K562 (cell line): Measurements from ENCODE around the gene NOD1. TPM values are rescaled to one million over a fixed set of nuclear protein-coding genes. Genes with fewer than 3 reads are reported as not detected.

Experiments
- ATAC-seq: fragments of 200-7000 bp; cut with Tn5 transposase; 3 replicates; pipeline ENCODE4 v1.9.1; 2020; ENCODE audit warnings: moderate library complexity
- BruUV-seq: library from RNA; stranded (reverse); fragments of 400-500 nt; replicated peaks from 2 replicates; lab custom pipeline; 2021; lab: Mats Ljungman, UMichigan
- CTCF ChIA-PET: fragments of 300-600 bp; formaldehyde crosslinking; extraction: SDS; loops from one replicate; lab custom pipeline; 2021; ENCODE audit warnings: low intra/inter-chr PET ratio; lab: Yijun Ruan, JAX
- POLR2A ChIA-PET: fragments of 300-600, 350-650 bp; sonication (Branson Sonifier 250); formaldehyde crosslinking; extraction: SDS; loops from one replicate; lab custom pipeline; 2021; ENCODE audit warnings: antibody characterized with exemption, inconsistent platforms; lab: Yijun Ruan, JAX
- DNase-seq, 4 experiments: peaks; one replicate each; pipeline versions ENCODE4 v3.0.0 to v3.0.0-alpha.2; 2011 to 2018; ENCODE audit warnings: low spot score in 3 of 4, mixed read lengths in 3 of 4; ENCODE audit errors: extremely low read depth in 1 of 4
- FAIRE-seq: peaks from 2 replicates; lab custom pipeline; 2011; peaks lifted over from hg19 to GRCh38; lab: Jason Lieb, UNC
- H2AFZ ChIP-seq: 2 replicates; pipeline ENCODE4 v1.6.0; 2011; ENCODE audit warnings: low read depth, low read length, control low read depth, inconsistent platforms
- H3K27ac ChIP-seq: fragments of 200-600 bp; 3 replicates; pipeline ENCODE4 v1.8.0; 2011; ENCODE audit warnings: low read depth, mild to moderate bottlenecking, control low read depth, inconsistent platforms, low read length, moderate library complexity, mixed read lengths; ENCODE audit errors: extremely low read depth
- H3K27me3 ChIP-seq, 2 experiments: fragments of 300-600 bp in 1 of 2; 2 replicates in 1 of 2; 3 replicates in 1 of 2; pipeline versions ENCODE4 v1.6.0 to v1.8.0; 2011; ENCODE audit warnings: inconsistent platforms in 2 of 2, low read length in 2 of 2, mild to moderate bottlenecking in 1 of 2, mixed read lengths in 1 of 2, moderate library complexity in 1 of 2; ENCODE audit not compliant: control insufficient read depth in 2 of 2, insufficient read depth in 2 of 2
- H3K36me3 ChIP-seq: fragments of 300-600 bp; 3 replicates; pipeline ENCODE4 v1.8.0; 2011; ENCODE audit warnings: mild to moderate bottlenecking, low read length, inconsistent platforms; ENCODE audit not compliant: control insufficient read depth, insufficient read depth
- H3K4me1 ChIP-seq, 2 experiments: fragments of 200-600 bp in 1 of 2; replicated peaks in 1 of 2; 2 replicates in 1 of 2; 3 replicates in 1 of 2; pipeline versions ENCODE4 v1.5.1 to v1.8.0; 2011; ENCODE audit warnings: inconsistent platforms in 2 of 2, low read length in 2 of 2, mild to moderate bottlenecking in 1 of 2, mixed read lengths in 1 of 2, moderate library complexity in 1 of 2; ENCODE audit not compliant: control insufficient read depth in 2 of 2, insufficient read depth in 2 of 2
- H3K4me2 ChIP-seq: 2 replicates; pipeline ENCODE4 v1.6.1; 2011; ENCODE audit warnings: low read length, control low read depth, inconsistent platforms, mixed read lengths; ENCODE audit not compliant: insufficient read depth
- H3K4me3 ChIP-seq: fragments of 200-600 bp; sonication (generic), shearing (Covaris generic); 2 replicates; pipeline ENCODE4 v1.5.1; 2016; ENCODE audit warnings: control low read depth, inconsistent platforms
- H3K79me2 ChIP-seq: fragments of 200-600 bp; 3 replicates; pipeline ENCODE4 v1.8.0; 2011; ENCODE audit warnings: low read length, inconsistent platforms; ENCODE audit not compliant: control insufficient read depth, insufficient read depth
- H3K9ac ChIP-seq, 2 experiments: 2 replicates each; pipeline versions ENCODE4 v1.6.0 to v1.6.1; 2011; ENCODE audit warnings: low read depth in 2 of 2, low read length in 2 of 2, control low read depth in 1 of 2, inconsistent platforms in 1 of 2, mild to moderate bottlenecking in 1 of 2, mixed read lengths in 1 of 2; ENCODE audit not compliant: insufficient read depth in 1 of 2
- H3K9me1 ChIP-seq: one replicate; pipeline ENCODE4 v1.6.0; 2011; ENCODE audit warnings: inconsistent platforms, mild to moderate bottlenecking, low read length, moderate library complexity; ENCODE audit not compliant: control insufficient read depth, insufficient read depth
- H3K9me3 ChIP-seq: replicated peaks from 2 replicates; pipeline ENCODE4 v1.5.1; 2011; ENCODE audit warnings: low read depth, low read length, inconsistent platforms; ENCODE audit not compliant: control insufficient read depth, insufficient read depth
- H4K20me1 ChIP-seq: replicated peaks from 2 replicates; pipeline ENCODE4 v1.6.1; 2011; ENCODE audit warnings: low read length, inconsistent platforms, mixed read lengths; ENCODE audit not compliant: control insufficient read depth, insufficient read depth
- ELF4 ChIP-seq: fragments of 450-650 bp; formaldehyde crosslinking; IDR thresholded peaks from 2 replicates; pipeline ENCODE4 v1.4.0; 2022; ENCODE audit warnings: missing genetic modification characterization
- HNRNPH1 ChIP-seq: fragments of 200-400 bp; formaldehyde crosslinking; optimal IDR thresholded peaks from 2 replicates; pipeline ENCODE3; 2017; ENCODE audit warnings: low read depth, mild to moderate bottlenecking, low read length, moderate library complexity
- PCBP1 ChIP-seq: fragments of 200-400 bp; formaldehyde crosslinking; IDR thresholded peaks from 2 replicates; pipeline ENCODE4 v1.6.1; 2018; ENCODE audit warnings: mild to moderate bottlenecking, low read depth, low read length; ENCODE audit not compliant: poor library complexity, severe bottlenecking
- RBBP5 ChIP-seq: fragments of 200-600 bp; sonication (generic); IDR thresholded peaks from 2 replicates; pipeline ENCODE4 v1.6.1; 2012; ENCODE audit warnings: borderline replicate concordance, mild to moderate bottlenecking, low read length, control low read depth, inconsistent platforms; ENCODE audit not compliant: insufficient read depth, poor library complexity, severe bottlenecking
- SMAD2 ChIP-seq: fragments of 150-350 bp; IDR thresholded peaks from 2 replicates; pipeline ENCODE4 v1.6.1; 2014; ENCODE audit warnings: low read depth, mild to moderate bottlenecking, low read length
- SNRNP70 ChIP-seq: fragments of 200-400 bp; formaldehyde crosslinking; optimal IDR thresholded peaks from 2 replicates; pipeline ENCODE3; 2017; ENCODE audit warnings: low read depth, low read length
- ZBTB1 ChIP-seq: sonication (generic); formaldehyde crosslinking; IDR thresholded peaks from 2 replicates; pipeline ENCODE4 v1.8.1; 2023; ENCODE audit warnings: missing genetic modification reagents, low read depth, mild to moderate bottlenecking, borderline replicate concordance
- ZNF12 ChIP-seq: sonication (generic); formaldehyde crosslinking; IDR thresholded peaks from 2 replicates; pipeline ENCODE4 v1.4.0; 2020; ENCODE audit warnings: mild to moderate bottlenecking, missing genetic modification reagents
- ZNF197 ChIP-seq: fragments of 200-800 bp; sonication (Bioruptor generic); IDR thresholded peaks from 2 replicates; pipeline ENCODE4 v1.6.1; 2016; ENCODE audit warnings: low read depth, missing genetic modification characterization, missing compliant biosample characterization
- ZNF592 ChIP-seq: fragments of 450-650 bp; IDR thresholded peaks from 2 replicates; pipeline ENCODE4 v1.6.1; 2017; ENCODE audit warnings: antibody characterized with exemption, mild to moderate bottlenecking
- WGBS: fragments of 100-300 bp; shearing (Covaris generic); methylation state at CpG from one replicate; pipeline ENCODE4 v1.1.6; 2016; ENCODE audit warnings: low coverage, mixed read lengths; ENCODE audit not compliant: insufficient coverage; ENCODE audit errors: missing lambda C conversion rate; 5-methylcytosine and 5-hydroxymethylcytosine counted together
- in situ Hi-C: fragments of 300-500 bp; cut with MboI; formaldehyde crosslinking; loops from 4 replicates; pipeline ENCODE4 v1.15.0; 2018; ENCODE audit warnings: inconsistent platforms, mixed read lengths
- intact Hi-C: fragments of 100-400 bp; cut with micrococcal nuclease; formaldehyde crosslinking; loops from 2 replicates; pipeline ENCODE4 v1.14.2; 2022
- polyA plus RNA-seq, 8 experiments: library from polyadenylated mRNA; depleted of rRNA in 4 of 8; stranded (reverse) in 5 of 8; unstranded in 3 of 8; fragments of >200 nt; fragmentation: Nextera tagmentation in 2 of 8; fragmentation: Illumina TruSeq in 1 of 8; extraction: Ambion mirVana in 2 of 8; extraction: Trizol in 1 of 8; gene quantifications; 2 replicates each; pipeline versions ENCODE4 v1.2.1 to v1.2.3, GENCODE V29; 2011 to 2014; ENCODE audit warnings: inconsistent platforms in 1 of 8, missing spikeins in 1 of 8
- total RNA-seq, 7 experiments: library from RNA; depleted of rRNA in 6 of 7; stranded (reverse); fragments of >200 nt in 6 of 7; fragmentation: Illumina TruSeq in 2 of 7; extraction: Trizol in 2 of 7; gene quantifications; 2 replicates each; pipeline versions ENCODE4 v1.2.1 to v1.2.3, GENCODE V29; 2011 to 2021; ENCODE audit warnings: low replicate concordance in 1 of 7
- TF ChIP-seq, protein P1 (sequence below): fragments of 250-450 bp; sonication (Bioruptor Pico); IDR thresholded peaks from 2 replicates; pipeline ENCODE4 v1.6.1; 2021; ENCODE audit warnings: mild to moderate bottlenecking
- TF ChIP-seq, protein P2 (sequence below): sonication (generic); formaldehyde crosslinking; IDR thresholded peaks from 2 replicates; pipeline ENCODE4 v1.8.0; 2023; ENCODE audit warnings: mild to moderate bottlenecking, missing genetic modification reagents

Gene NOD1
- total and polyA plus RNA-seq, 9 of the 15 experiments (the other 6 are each of a cell fraction or from before 2014, with no cell fraction given) = 0.34 to 7.1 (median 4.7) TPM

- FAIRE-seq (no peak), ATAC-seq (no peak), DNase-seq (no peak)
- BruUV-seq = no TSS peak
- Histone ChIP-seq H3K79me2 (no peaks in the 10 kb centered on the region), H3K27ac (no peak overlapping the region), H3K4me1 (no peaks in the 10 kb centered on the region; a peak in 2 of 5 replicates), H4K20me1 (no peaks in the 10 kb centered on the region), H3K36me3 (no peaks in the 10 kb centered on the region), H3K27me3 (no peaks in the 10 kb centered on the region), H2AFZ (no peak overlapping the region), H3K9me1 (no peaks in the 10 kb centered on the region), H3K9me3 (no peaks in the 10 kb centered on the region; the same call in 1 of the 2 replicates), H3K9ac (no peak overlapping the region), H3K4me2 (no peak overlapping the region), H3K4me3 (no peak overlapping the region)
- 8% methylated on average over 2 of the region's 2 CpGs for WGBS
- ChIA-PET POLR2A (interaction anchor here (0.7 to 1.7 kb wide), 4 partner anchors 10 to 77 kb away, joined by 3 to 4 read pairs (median 3); no protein-coding TSS in a partner anchor), CTCF (no interaction called here)
- in situ Hi-C loops = no loop called here
- intact Hi-C loops = loop anchor here (5.0 kb wide), 2 partner anchors 36 to 231 kb away; no protein-coding TSS in a partner anchor
- TF ChIP-seq, protein P1, sequence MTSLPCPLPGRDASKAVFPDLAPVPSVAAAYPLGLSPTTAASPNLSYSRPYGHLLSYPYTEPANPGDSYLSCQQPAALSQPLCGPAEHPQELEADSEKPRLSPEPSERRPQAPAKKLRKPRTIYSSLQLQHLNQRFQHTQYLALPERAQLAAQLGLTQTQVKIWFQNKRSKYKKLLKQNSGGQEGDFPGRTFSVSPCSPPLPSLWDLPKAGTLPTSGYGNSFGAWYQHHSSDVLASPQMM (CRISPR knock-in tag) = no peak
- TF ChIP-seq ZBTB1 (CRISPR knock-in tag) (no peak), ZNF197 (CRISPR knock-in tag) (no peak), ZNF592 (no peak), PCBP1 (no peak), SNRNP70 (no peak), RBBP5 (no peak), SMAD2 (no peak), ZNF12 (no peak), ELF4 (no peak), HNRNPH1 (no peak)
- TF ChIP-seq, protein P2, sequence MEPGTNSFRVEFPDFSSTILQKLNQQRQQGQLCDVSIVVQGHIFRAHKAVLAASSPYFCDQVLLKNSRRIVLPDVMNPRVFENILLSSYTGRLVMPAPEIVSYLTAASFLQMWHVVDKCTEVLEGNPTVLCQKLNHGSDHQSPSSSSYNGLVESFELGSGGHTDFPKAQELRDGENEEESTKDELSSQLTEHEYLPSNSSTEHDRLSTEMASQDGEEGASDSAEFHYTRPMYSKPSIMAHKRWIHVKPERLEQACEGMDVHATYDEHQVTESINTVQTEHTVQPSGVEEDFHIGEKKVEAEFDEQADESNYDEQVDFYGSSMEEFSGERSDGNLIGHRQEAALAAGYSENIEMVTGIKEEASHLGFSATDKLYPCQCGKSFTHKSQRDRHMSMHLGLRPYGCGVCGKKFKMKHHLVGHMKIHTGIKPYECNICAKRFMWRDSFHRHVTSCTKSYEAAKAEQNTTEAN (CRISPR knock-in tag) = no peak
Measured at GRCh38 chr7:30511494-30511893, 32.9 kb upstream of the NOD1 start.
